Activated T-cell treated with anti-CD3 and anti-CD28 coated beads, Interleukin-2, amount 50 U/mL, for 48 hours (primary cell): ENCODE results near the gene CHAF1A.

Experiments
- DNase-seq, 2 experiments: peaks; one replicate each; pipeline ENCODE4 v3.0.0-alpha.2; 2020

The CHAF1A gene

GRCh38 chr19:4366666-4367335, 35.6 kb upstream of the CHAF1A start:
- no peak for DNase-seq

- DNase-seq = no peak
Observed at GRCh38 chr19:4367336-4367723, 35.1 kb upstream of the CHAF1A start.

GRCh38 chr19:4367781-4368127, 34.7 kb upstream of the CHAF1A start:
- DNase-seq = no peak

- peak; percentile 42 to 46 for DNase-seq
Observed at GRCh38 chr19:4368128-4368820, 34.2 kb upstream of the CHAF1A start.

- DNase-seq = peak; percentile 82 to 84
Observed at GRCh38 chr19:4369109-4369887, 33.1 kb upstream of the CHAF1A start.

- DNase-seq = peak; percentile 84 to 89
Observed at GRCh38 chr19:4369888-4370260, 32.6 kb upstream of the CHAF1A start.

GRCh38 chr19:4370418-4371041, 31.9 kb upstream of the CHAF1A start:
- no peak for DNase-seq

- DNase-seq = no peak
Observed at GRCh38 chr19:4371247-4372164, 30.9 kb upstream of the CHAF1A start.

GRCh38 chr19:4372165-4373012, 30.1 kb upstream of the CHAF1A start:
- no peak for DNase-seq

GRCh38 chr19:4373013-4373367, 29.4 kb upstream of the CHAF1A start:
- no peak for DNase-seq

GRCh38 chr19:4373601-4374497, 28.6 kb upstream of the CHAF1A start:
- DNase-seq = no peak

- no peak for DNase-seq
Observed at GRCh38 chr19:4374498-4375163, 27.8 kb upstream of the CHAF1A start.

GRCh38 chr19:4375164-4376027, 27.0 kb upstream of the CHAF1A start:
- DNase-seq = no peak

- no peak for DNase-seq
Observed at GRCh38 chr19:4376028-4376670, 26.3 kb upstream of the CHAF1A start.

GRCh38 chr19:4376671-4376990, 25.8 kb upstream of the CHAF1A start:
- DNase-seq = no peak

- no peak for DNase-seq
Observed at GRCh38 chr19:4376991-4377781, 25.3 kb upstream of the CHAF1A start.

- DNase-seq = no peak
Observed at GRCh38 chr19:4378886-4379285, 23.6 kb upstream of the CHAF1A start.
